ENCODE measurements around the gene C16orf92.

DNA sequence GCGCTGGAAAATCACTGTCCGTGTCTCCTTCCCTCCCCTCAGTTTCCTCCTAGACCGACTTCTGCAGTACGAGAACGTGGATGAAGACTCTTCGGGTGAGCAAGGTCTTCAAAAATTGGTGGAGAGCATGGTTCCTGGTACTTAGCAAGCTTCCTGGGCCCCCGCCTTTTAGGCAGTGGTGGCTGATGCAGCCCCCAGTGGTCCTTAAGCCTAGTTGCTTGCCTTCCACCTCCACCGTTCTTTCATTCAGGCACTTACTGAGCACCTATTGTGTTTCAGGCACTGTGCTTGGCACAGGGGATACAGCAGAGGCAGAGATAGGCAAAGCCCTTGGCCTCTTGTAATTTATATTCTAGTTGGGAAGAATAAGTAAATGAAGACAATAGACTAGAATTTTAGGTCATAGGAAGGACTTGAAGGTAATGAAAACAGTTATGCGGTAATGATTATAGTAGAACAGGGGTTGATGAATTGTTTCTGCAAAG lies 26.2 kb upstream of the C16orf92 start:
- TF ChIP-seq, protein P1, sequence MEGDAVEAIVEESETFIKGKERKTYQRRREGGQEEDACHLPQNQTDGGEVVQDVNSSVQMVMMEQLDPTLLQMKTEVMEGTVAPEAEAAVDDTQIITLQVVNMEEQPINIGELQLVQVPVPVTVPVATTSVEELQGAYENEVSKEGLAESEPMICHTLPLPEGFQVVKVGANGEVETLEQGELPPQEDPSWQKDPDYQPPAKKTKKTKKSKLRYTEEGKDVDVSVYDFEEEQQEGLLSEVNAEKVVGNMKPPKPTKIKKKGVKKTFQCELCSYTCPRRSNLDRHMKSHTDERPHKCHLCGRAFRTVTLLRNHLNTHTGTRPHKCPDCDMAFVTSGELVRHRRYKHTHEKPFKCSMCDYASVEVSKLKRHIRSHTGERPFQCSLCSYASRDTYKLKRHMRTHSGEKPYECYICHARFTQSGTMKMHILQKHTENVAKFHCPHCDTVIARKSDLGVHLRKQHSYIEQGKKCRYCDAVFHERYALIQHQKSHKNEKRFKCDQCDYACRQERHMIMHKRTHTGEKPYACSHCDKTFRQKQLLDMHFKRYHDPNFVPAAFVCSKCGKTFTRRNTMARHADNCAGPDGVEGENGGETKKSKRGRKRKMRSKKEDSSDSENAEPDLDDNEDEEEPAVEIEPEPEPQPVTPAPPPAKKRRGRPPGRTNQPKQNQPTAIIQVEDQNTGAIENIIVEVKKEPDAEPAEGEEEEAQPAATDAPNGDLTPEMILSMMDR (IDR thresholded peaks at IDR 0.05; ENCODE audit: poor library complexity, severe bottlenecking): no peak
- TF ChIP-seq POLR2AphosphoS5 (IDR thresholded peaks at IDR 0.05): no peak
- TF ChIP-seq RAD21 (conservative IDR thresholded peaks at IDR 0.05): no peak
- no peak for TF ChIP-seq REST (IDR thresholded peaks at IDR 0.05; ENCODE audit: borderline replicate concordance)
- TF ChIP-seq SMC3 (conservative IDR thresholded peaks at IDR 0.05; ENCODE audit: poor library complexity): no peak
- TF ChIP-seq MXI1 (conservative IDR thresholded peaks at IDR 0.05; ENCODE audit: poor library complexity, severe bottlenecking): no peak
- no peak for TF ChIP-seq TAF1 (IDR thresholded peaks at IDR 0.05; ENCODE audit: low read depth)
